Left lobe of liver (tissue), 2 donors: ENCODE measurements around the gene COPG2. TPM values are rescaled to one million over a fixed set of nuclear protein-coding genes. Genes with fewer than 3 reads are reported as not detected.
A peak's percentile ranks its signal among the peaks of the same experiment; 100 is the strongest.

Experiments
- ATAC-seq: fragments of 200-7000 bp; cut with Tn5 transposase; one replicate; pipeline ENCODE4 v1.9.1; 2020; ENCODE audit warnings: mild to moderate bottlenecking, moderate library complexity
- DNase-seq: peaks from one replicate; pipeline ENCODE4 v3.0.0-alpha.2; 2020; ENCODE audit warnings: low spot score
- total RNA-seq: library from RNA; stranded (reverse); gene quantifications from one replicate; pipeline ENCODE4 v1.2.1, GENCODE V29; 2021
- donor health status: DM: no; HTN: no; CAD: no; lungs with moderate emphysema.
- donor health status: DM: no; HTN: yes; CAD: no.

The COPG2 gene
- total RNA-seq, 1 donor from 2014 or later: 5.4 TPM

GRCh38 chr7:130479716-130480400 is 188.7 kb downstream of the COPG2 start:
- no peak for ATAC-seq

GRCh38 chr7:130478991-130479390 is 189.6 kb downstream of the COPG2 start:
- ATAC-seq (no peak), DNase-seq (no peak)

More at GRCh38 chr7:130479716-130480400, 188.7 kb downstream of the COPG2 start:
- DNase-seq: no peak

- ATAC-seq: no peak
- no peak for DNase-seq
Measured at GRCh38 chr7:130476297-130477150, 192.0 kb downstream of the COPG2 start.

- ATAC-seq: no peak
- DNase-seq: no peak
Measured at GRCh38 chr7:130475776-130476175, 192.8 kb downstream of the COPG2 start.

GRCh38 chr7:130473876-130474275 is 194.7 kb downstream of the COPG2 start:
- DNase-seq (no peak), ATAC-seq (no peak)

GRCh38 chr7:130473289-130473688 is 195.3 kb downstream of the COPG2 start:
- DNase-seq: no peak
- ATAC-seq: peak; percentile 27

GRCh38 chr7:130471974-130472373 is 196.6 kb downstream of the COPG2 start:
- DNase-seq (no peak), ATAC-seq (no peak)

- ATAC-seq (no peak), DNase-seq (no peak)
Measured at GRCh38 chr7:130468612-130469011, 199.9 kb downstream of the COPG2 start.

GRCh38 chr7:130463553-130464434 is 204.8 kb downstream of the COPG2 start:
- no peak for DNase-seq

GRCh38 chr7:130461272-130461671 is 207.3 kb downstream of the COPG2 start:
- DNase-seq (no peak), ATAC-seq (no peak)

More at GRCh38 chr7:130463553-130464434, 204.8 kb downstream of the COPG2 start:
- no peak for ATAC-seq

GRCh38 chr7:130458257-130458656 is 210.3 kb downstream of the COPG2 start:
- DNase-seq: no peak
- no peak for ATAC-seq

Other genes with a start within 250 kb of the COPG2 start
- gene CEP41, start 227.7 kb downstream of the COPG2 start, total RNA-seq: 3.5 TPM
- gene MEST, start 176.7 kb downstream of the COPG2 start, total RNA-seq: 44.4 TPM
- gene TSGA13, start 17.8 kb upstream of the COPG2 start, total RNA-seq: not detected
- gene KLF14, start 65.5 kb upstream of the COPG2 start, total RNA-seq: not detected